Suprapubic skin (tissue), 4 donors: ENCODE results near the gene TAS1R3. TPM values are rescaled to one million over a fixed set of nuclear protein-coding genes. Genes with fewer than 3 reads are reported as not detected.

Experiments used
- DNase-seq, 2 donors: peaks; one replicate each; pipeline ENCODE4 v3.0.0-alpha.2; 2019; ENCODE audit warnings: low spot score in 2 of 2
- H3K27ac ChIP-seq: fragments of 200-600 bp; sonication (generic); one replicate; pipeline ENCODE4 v1.5.1; 2019
- H3K27me3 ChIP-seq: fragments of 200-600 bp; sonication (generic); one replicate; pipeline ENCODE4 v1.5.1; 2019
- H3K36me3 ChIP-seq: fragments of 200-600 bp; sonication (generic); one replicate; pipeline ENCODE4 v1.5.1; 2019
- H3K4me1 ChIP-seq: fragments of 200-600 bp; sonication (generic); one replicate; pipeline ENCODE4 v1.5.1; 2019
- H3K4me3 ChIP-seq: fragments of 200-600 bp; sonication (generic); one replicate; pipeline ENCODE4 v1.5.1; 2019; ENCODE audit warnings: mild to moderate bottlenecking
- H3K9me3 ChIP-seq: fragments of 200-600 bp; sonication (generic); one replicate; pipeline ENCODE4 v1.5.1; 2019
- CTCF ChIP-seq, 2 donors: fragments of 200-600 bp in 1 of 2; fragments of 450-650 bp in 1 of 2; sonication (generic) in 1 of 2; IDR thresholded peaks; one replicate each; pipeline ENCODE4 v1.5.1; 2016 to 2019; ENCODE audit warnings: antibody characterized with exemption in 2 of 2, mild to moderate bottlenecking in 1 of 2, moderate library complexity in 1 of 2
- EP300 ChIP-seq: sonication (generic); formaldehyde crosslinking; IDR thresholded peaks from one replicate; pipeline ENCODE4 v1.6.1; 2017; ENCODE audit warnings: antibody characterized with exemption
- POLR2A ChIP-seq, 2 donors: fragments of 450-650 bp; IDR thresholded peaks; one replicate each; pipeline ENCODE4 v1.6.1; 2017; ENCODE audit warnings: antibody characterized with exemption in 2 of 2, mild to moderate bottlenecking in 2 of 2, moderate library complexity in 2 of 2
- POLR2AphosphoS5 ChIP-seq, 3 donors: sonication (generic); formaldehyde crosslinking; IDR thresholded peaks; one replicate each; pipeline ENCODE4 v1.6.1; 2017; ENCODE audit warnings: antibody characterized with exemption in 3 of 3
- WGBS: methylation state at CpG from one replicate; pipeline ENCODE4 v1.1.5; 2018; 5-methylcytosine and 5-hydroxymethylcytosine counted together
- total RNA-seq, 4 donors: library from RNA; depleted of rRNA; stranded (reverse); fragments of >200 nt; gene quantifications; one replicate each; pipeline ENCODE4 v1.1.0, GENCODE V29; 2016

Gene TAS1R3
- total RNA-seq, 4 donors from 2014 or later, result 0.56 to 1.8 (median 0.82) TPM

- DNase-seq, result no peak
- Histone ChIP-seq H3K9me3 (no peaks in the 10 kb centered on the region), H3K27ac (peak overlapping the region; percentile 89), H3K4me1 (peaks cover 55% of the 10 kb centered on the region), H3K4me3 (peak overlapping the region; percentile 90), H3K27me3 (no peaks in the 10 kb centered on the region), H3K36me3 (peaks cover 27% of the 10 kb centered on the region)
- 13% methylated on average over 3 of the region's 16 CpGs for WGBS
- TF ChIP-seq CTCF (IDR thresholded peaks at IDR 0.05) (no peak), EP300 (no peak), POLR2AphosphoS5 (IDR thresholded peaks at IDR 0.05) (no peak)
Observed at GRCh38 chr1:1325288-1326074, 5.6 kb upstream of the TAS1R3 start.

- Histone ChIP-seq H3K36me3 (peaks cover 21% of the 10 kb centered on the region), H3K9me3 (no peaks in the 10 kb centered on the region), H3K4me1 (peaks cover 56% of the 10 kb centered on the region), H3K4me3 (peak overlapping the region; percentile 90), H3K27ac (peak overlapping the region; percentile 89), H3K27me3 (no peaks in the 10 kb centered on the region)
- WGBS, result 63% methylated on average over 8 of the region's 8 CpGs
- DNase-seq, result no peak
- TF ChIP-seq POLR2AphosphoS5 (IDR thresholded peaks at IDR 0.05) (no peak), POLR2A (IDR thresholded peaks at IDR 0.05) (no peak)
Observed at GRCh38 chr1:1326075-1326605, 4.9 kb upstream of the TAS1R3 start.

GRCh38 chr1:1327291-1327690, 3.8 kb upstream of the TAS1R3 start:
- no peak overlapping the region for H3K27ac ChIP-seq
- no peak for DNase-seq

GRCh38 chr1:1328254-1328653, 2.8 kb upstream of the TAS1R3 start:
- H3K4me3 ChIP-seq, result no peak overlapping the region
- no peak for TF ChIP-seq POLR2A (IDR thresholded peaks at IDR 0.05)
- TF ChIP-seq POLR2AphosphoS5 (IDR thresholded peaks at IDR 0.05), result no peak
- no peak for TF ChIP-seq EP300
- TF ChIP-seq CTCF (IDR thresholded peaks at IDR 0.05), result no peak
- H3K9me3 ChIP-seq, result no peaks in the 10 kb centered on the region
- peaks cover 58% of the 10 kb centered on the region for H3K4me1 ChIP-seq
- no peaks in the 10 kb centered on the region for H3K27me3 ChIP-seq
- DNase-seq, result no peak
- H3K27ac ChIP-seq, result no peak overlapping the region
- H3K36me3 ChIP-seq, result peaks cover 18% of the 10 kb centered on the region
- 82% methylated on average over 11 of the region's 15 CpGs for WGBS

More at GRCh38 chr1:1327291-1327690, 3.8 kb upstream of the TAS1R3 start:
- Histone ChIP-seq H3K4me3 (no peak overlapping the region), H3K4me1 (peaks cover 58% of the 10 kb centered on the region), H3K9me3 (no peaks in the 10 kb centered on the region), H3K27me3 (no peaks in the 10 kb centered on the region), H3K36me3 (peaks cover 18% of the 10 kb centered on the region)
- WGBS, result 92% methylated on average over 27 of the region's 40 CpGs
- TF ChIP-seq POLR2A (IDR thresholded peaks at IDR 0.05) (no peak), POLR2AphosphoS5 (IDR thresholded peaks at IDR 0.05) (no peak), CTCF (IDR thresholded peaks at IDR 0.05) (no peak), EP300 (no peak)

GRCh38 chr1:1329304-1330210, 1.5 kb upstream of the TAS1R3 start:
- Histone ChIP-seq H3K4me1 (peaks cover 60% of the 10 kb centered on the region), H3K27ac (no peak overlapping the region), H3K9me3 (no peaks in the 10 kb centered on the region)

More at GRCh38 chr1:1329304-1330210, 1.5 kb upstream of the TAS1R3 start:
- WGBS, result 88% methylated on average over 41 of the region's 58 CpGs
- no peak overlapping the region for H3K4me3 ChIP-seq
- no peaks in the 10 kb centered on the region for H3K27me3 ChIP-seq
- DNase-seq, result no peak
- TF ChIP-seq CTCF (IDR thresholded peaks at IDR 0.05), result no peak
- TF ChIP-seq EP300, result no peak
- no peak for TF ChIP-seq POLR2A (IDR thresholded peaks at IDR 0.05)
- TF ChIP-seq POLR2AphosphoS5 (IDR thresholded peaks at IDR 0.05), result no peak
- H3K36me3 ChIP-seq, result peaks cover 18% of the 10 kb centered on the region
